Duodenal mucosa (tissue), 2 donors: ENCODE data around the gene SPDYE18.
"Not testable (repeated sequence)": the region's sequence is repeated elsewhere in the genome, so short reads cannot be mapped to it uniquely, and the experiment has no call there.

Source experiments
- H3K27ac ChIP-seq: one replicate; pipeline ENCODE4 v1.7.0; 2013; ENCODE audit warnings: low read depth, low read length
- H3K27me3 ChIP-seq, 2 donors: one replicate each; pipeline ENCODE4 v1.7.0; 2013; ENCODE audit warnings: low read length in 2 of 2, control low read depth in 1 of 2; ENCODE audit not compliant: insufficient read depth in 2 of 2, control insufficient read depth in 1 of 2
- H3K36me3 ChIP-seq, 2 donors: one replicate each; pipeline ENCODE4 v1.7.0; 2013; ENCODE audit warnings: low read length in 2 of 2, control low read depth in 1 of 2; ENCODE audit not compliant: insufficient read depth in 2 of 2, control insufficient read depth in 1 of 2
- H3K4me1 ChIP-seq, 2 donors: one replicate each; pipeline ENCODE4 v1.7.0; 2013; ENCODE audit warnings: low read length in 2 of 2, control low read depth in 1 of 2; ENCODE audit not compliant: insufficient read depth in 2 of 2, control insufficient read depth in 1 of 2
- H3K4me3 ChIP-seq, 2 donors: one replicate each; pipeline ENCODE4 v1.7.0; 2013; ENCODE audit warnings: low read length in 2 of 2, low read depth in 1 of 2
- H3K9ac ChIP-seq, 2 donors: one replicate each; pipeline ENCODE4 v1.7.0; 2013; ENCODE audit warnings: low read length in 2 of 2, low read depth in 1 of 2
- H3K9me3 ChIP-seq, 2 donors: one replicate each; pipeline ENCODE4 v1.7.0; 2013; ENCODE audit warnings: low read length in 2 of 2, control low read depth in 1 of 2; ENCODE audit not compliant: control insufficient read depth in 1 of 2

SPDYE18 gene

DNA sequence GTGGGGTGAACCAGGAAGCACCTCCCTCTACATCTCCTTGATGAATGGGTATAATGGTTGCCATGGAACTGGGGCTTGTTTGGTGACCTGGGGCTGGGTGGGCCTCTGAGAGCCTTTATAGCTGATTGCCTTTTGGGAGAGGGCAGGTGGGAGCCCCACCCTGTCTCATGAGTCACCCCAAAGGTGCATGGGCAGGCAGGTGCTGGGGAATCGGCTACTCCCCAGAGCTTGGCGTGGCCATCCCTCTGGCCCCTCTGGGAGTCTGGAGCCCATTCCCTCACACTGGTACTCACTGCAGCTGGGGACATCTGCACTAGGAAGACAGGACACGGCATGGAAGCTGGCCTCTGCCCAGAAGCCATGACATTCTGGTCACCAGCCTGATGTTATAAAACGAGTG is at the start of gene SPDYE18:
TSS of gene SPDYE18 (minus strand) at position 2 of the 400 bp plus-strand sequence. CDS start 2,046 bp downstream, outside the sequence.
- not testable (repeated sequence) for H3K9me3 ChIP-seq, H3K9ac ChIP-seq, H3K27me3 ChIP-seq, H3K4me3 ChIP-seq, H3K27ac ChIP-seq, H3K36me3 ChIP-seq, H3K4me1 ChIP-seq

GRCh38 chr7:77108362-77108761 is 46.0 kb upstream of the SPDYE18 start:
- H3K9me3 ChIP-seq, H3K4me1 ChIP-seq, H3K4me3 ChIP-seq, H3K27me3 ChIP-seq, H3K27ac ChIP-seq, H3K36me3 ChIP-seq, H3K9ac ChIP-seq: not testable (repeated sequence)

GRCh38 chr7:77107659-77108058 is 45.3 kb upstream of the SPDYE18 start:
- not testable (repeated sequence) for H3K27me3 ChIP-seq, H3K36me3 ChIP-seq, H3K9ac ChIP-seq, H3K9me3 ChIP-seq, H3K4me1 ChIP-seq, H3K27ac ChIP-seq, H3K4me3 ChIP-seq

GRCh38 chr7:77105904-77106303 is 43.5 kb upstream of the SPDYE18 start:
- not testable (repeated sequence) for H3K4me3 ChIP-seq, H3K4me1 ChIP-seq, H3K27ac ChIP-seq, H3K9me3 ChIP-seq, H3K36me3 ChIP-seq, H3K9ac ChIP-seq, H3K27me3 ChIP-seq

- not testable (repeated sequence) for H3K36me3 ChIP-seq, H3K27me3 ChIP-seq, H3K9me3 ChIP-seq, H3K27ac ChIP-seq, H3K4me3 ChIP-seq, H3K4me1 ChIP-seq, H3K9ac ChIP-seq
Observed at GRCh38 chr7:77102671-77103070, 40.3 kb upstream of the SPDYE18 start.

GRCh38 chr7:77101187-77101586 is 38.8 kb upstream of the SPDYE18 start:
- H3K27ac ChIP-seq, H3K36me3 ChIP-seq, H3K9ac ChIP-seq, H3K4me1 ChIP-seq, H3K4me3 ChIP-seq, H3K27me3 ChIP-seq, H3K9me3 ChIP-seq: not testable (repeated sequence)

GRCh38 chr7:77100501-77100900 is 38.1 kb upstream of the SPDYE18 start:
- not testable (repeated sequence) for H3K4me3 ChIP-seq, H3K27me3 ChIP-seq, H3K36me3 ChIP-seq, H3K9me3 ChIP-seq, H3K9ac ChIP-seq, H3K4me1 ChIP-seq, H3K27ac ChIP-seq

DNA sequence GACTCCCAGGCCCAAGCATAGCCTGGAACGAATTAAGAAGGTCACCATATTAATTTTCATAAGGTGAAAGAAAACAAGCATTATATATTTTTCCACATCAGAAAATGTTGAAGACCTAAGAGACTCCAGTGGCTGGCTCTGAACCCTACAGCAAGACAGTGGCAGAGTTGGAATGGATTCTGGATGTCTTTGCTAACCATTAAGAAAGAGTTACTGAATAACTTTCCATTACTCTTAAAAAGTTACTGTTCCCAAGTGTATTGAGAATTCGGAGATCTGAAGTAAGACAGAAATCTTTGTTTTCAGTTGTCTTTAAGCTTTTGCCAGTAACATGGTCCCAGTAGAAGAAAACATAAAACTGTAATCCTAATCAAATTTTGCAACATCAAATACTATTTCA is 29.9 kb upstream of the SPDYE18 start:
- H3K36me3 ChIP-seq, H3K27ac ChIP-seq, H3K4me3 ChIP-seq, H3K9ac ChIP-seq, H3K9me3 ChIP-seq, H3K27me3 ChIP-seq, H3K4me1 ChIP-seq: not testable (repeated sequence)

DNA sequence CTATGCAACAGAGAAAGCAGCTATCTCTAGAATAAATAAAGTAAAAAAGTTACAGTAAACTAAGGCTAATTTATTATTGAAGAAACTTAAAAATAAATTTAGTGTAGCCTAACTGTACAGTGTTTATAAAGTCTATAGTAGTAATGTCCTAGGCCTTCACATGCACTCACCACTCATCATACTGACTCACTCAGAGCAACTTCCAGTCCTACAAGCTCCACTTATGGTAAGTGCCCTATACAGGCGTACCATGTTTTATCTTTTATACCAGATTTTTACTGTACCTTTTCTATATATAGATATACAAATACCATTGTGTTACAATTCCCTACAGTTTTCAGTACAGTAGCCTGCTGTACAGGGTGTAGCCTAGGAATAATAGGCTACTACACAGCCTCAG is 19.8 kb upstream of the SPDYE18 start:
- H3K27ac ChIP-seq, H3K27me3 ChIP-seq, H3K4me1 ChIP-seq, H3K9ac ChIP-seq, H3K4me3 ChIP-seq, H3K36me3 ChIP-seq, H3K9me3 ChIP-seq: not testable (repeated sequence)

DNA sequence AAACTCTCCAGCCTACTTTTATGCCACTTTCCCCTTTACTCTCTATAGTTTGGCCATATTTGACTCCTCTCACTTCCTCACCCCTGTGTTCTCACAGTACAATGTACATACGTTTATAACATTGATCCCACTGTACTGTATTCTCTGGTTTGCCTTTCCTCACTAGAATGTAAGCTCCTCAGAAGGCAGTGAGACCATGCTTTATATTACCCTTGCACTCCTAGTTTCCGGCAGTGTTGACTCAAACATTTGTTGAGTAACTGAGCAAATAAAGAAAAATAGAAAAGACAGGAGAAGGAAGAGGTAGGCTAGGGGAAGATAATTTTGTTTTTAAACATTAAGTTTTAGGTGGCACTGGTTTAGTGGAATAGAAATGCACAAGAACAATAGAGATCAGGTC is 17.9 kb upstream of the SPDYE18 start:
- H3K36me3 ChIP-seq, H3K9me3 ChIP-seq, H3K4me3 ChIP-seq, H3K9ac ChIP-seq, H3K27me3 ChIP-seq, H3K27ac ChIP-seq, H3K4me1 ChIP-seq: not testable (repeated sequence)

- H3K4me3 ChIP-seq, H3K27me3 ChIP-seq, H3K4me1 ChIP-seq, H3K9ac ChIP-seq, H3K9me3 ChIP-seq, H3K36me3 ChIP-seq, H3K27ac ChIP-seq: not testable (repeated sequence)
Observed at GRCh38 chr7:77079624-77080023, 17.3 kb upstream of the SPDYE18 start.
